ENCODE results near the gene UNC13A. TPM values are rescaled to one million over a fixed set of nuclear protein-coding genes. Genes with fewer than 3 reads are reported as not detected.

The UNC13A gene
- total RNA-seq, 2 experiments from 2014 or later: 0.08 TPM; not detected in 1

DNA sequence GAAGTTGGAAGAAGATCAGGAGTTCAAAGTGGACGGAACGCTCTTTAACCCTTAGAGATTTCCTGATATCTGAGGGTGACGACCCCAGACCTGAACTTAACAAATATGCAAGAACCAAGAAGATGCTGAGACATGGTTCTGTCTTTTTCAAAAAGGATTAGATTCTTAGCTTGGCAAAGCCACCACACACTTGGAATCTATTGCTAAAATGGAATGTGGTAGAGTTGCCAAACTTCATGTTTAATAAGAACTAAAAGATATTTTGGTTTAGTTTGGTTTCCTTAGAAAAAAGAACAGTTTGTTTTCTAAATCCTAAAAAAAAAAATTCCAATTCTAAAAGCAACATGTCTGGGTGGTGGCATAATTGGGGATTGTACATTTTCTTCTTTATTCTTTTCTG, 29.5 kb downstream of the UNC13A start:
- H3K36me3 Mint-ChIP-seq: no peaks in the 10 kb centered on the region
- H3K4me1 Mint-ChIP-seq: no peaks in the 10 kb centered on the region
- H3K27ac Mint-ChIP-seq: no peak overlapping the region
- peaks cover 15% of the 10 kb centered on the region for H3K27me3 Mint-ChIP-seq
- H3K9me3 Mint-ChIP-seq: no peaks in the 10 kb centered on the region
- no peak for DNase-seq
- H3K4me3 Mint-ChIP-seq: no peak overlapping the region

DNA sequence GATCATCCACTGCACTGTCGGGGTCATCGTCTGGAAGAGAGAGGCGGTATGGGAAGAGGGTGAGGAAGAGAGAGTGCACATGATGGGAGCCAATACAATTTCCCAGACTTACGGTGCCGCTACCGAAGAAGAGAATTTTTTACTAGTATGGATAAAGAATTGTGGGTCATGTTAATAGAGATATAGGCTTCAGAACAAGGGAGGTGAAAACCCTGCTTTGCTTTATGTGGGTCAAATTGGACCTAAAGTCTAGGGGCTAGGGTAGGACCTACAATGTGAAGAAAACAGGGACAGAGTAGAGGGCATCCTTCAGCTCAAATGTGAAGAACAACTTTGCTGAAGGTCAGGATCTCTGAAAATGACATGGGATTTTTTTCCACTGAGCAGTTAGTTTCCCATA, 29.9 kb downstream of the UNC13A start:
- no peaks in the 10 kb centered on the region for H3K36me3 Mint-ChIP-seq
- no peak overlapping the region for H3K4me3 Mint-ChIP-seq
- H3K27me3 Mint-ChIP-seq: peaks cover 15% of the 10 kb centered on the region
- no peak overlapping the region for H3K27ac Mint-ChIP-seq
- DNase-seq: no peak
- no peaks in the 10 kb centered on the region for H3K4me1 Mint-ChIP-seq
- H3K9me3 Mint-ChIP-seq: no peaks in the 10 kb centered on the region

DNA sequence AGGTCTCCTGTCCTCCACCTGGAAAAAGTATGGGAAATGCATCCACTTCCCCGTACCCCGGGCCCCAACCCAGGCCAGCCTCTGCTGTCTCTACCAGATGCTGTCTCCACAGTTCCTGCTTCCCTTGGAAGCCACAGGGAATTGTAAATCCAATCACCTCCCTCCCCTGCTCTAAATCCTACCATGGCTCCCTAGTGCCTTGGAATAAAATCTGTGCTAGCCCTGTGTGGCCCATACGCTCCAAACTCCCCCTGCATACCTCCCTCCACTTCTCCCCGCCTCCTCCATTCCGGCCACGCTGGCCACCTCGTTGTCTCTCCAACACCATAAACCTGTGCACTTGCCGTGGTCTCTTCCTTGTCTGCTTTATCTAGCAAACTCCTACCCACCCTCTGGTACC, 31.2 kb downstream of the UNC13A start:
- no peak for DNase-seq
- no peak overlapping the region for H3K4me3 Mint-ChIP-seq
- H3K36me3 Mint-ChIP-seq: no peaks in the 10 kb centered on the region
- no peaks in the 10 kb centered on the region for H3K9me3 Mint-ChIP-seq
- no peaks in the 10 kb centered on the region for H3K4me1 Mint-ChIP-seq
- H3K27ac Mint-ChIP-seq: no peak overlapping the region
- H3K27me3 Mint-ChIP-seq: peaks cover 9% of the 10 kb centered on the region

DNA sequence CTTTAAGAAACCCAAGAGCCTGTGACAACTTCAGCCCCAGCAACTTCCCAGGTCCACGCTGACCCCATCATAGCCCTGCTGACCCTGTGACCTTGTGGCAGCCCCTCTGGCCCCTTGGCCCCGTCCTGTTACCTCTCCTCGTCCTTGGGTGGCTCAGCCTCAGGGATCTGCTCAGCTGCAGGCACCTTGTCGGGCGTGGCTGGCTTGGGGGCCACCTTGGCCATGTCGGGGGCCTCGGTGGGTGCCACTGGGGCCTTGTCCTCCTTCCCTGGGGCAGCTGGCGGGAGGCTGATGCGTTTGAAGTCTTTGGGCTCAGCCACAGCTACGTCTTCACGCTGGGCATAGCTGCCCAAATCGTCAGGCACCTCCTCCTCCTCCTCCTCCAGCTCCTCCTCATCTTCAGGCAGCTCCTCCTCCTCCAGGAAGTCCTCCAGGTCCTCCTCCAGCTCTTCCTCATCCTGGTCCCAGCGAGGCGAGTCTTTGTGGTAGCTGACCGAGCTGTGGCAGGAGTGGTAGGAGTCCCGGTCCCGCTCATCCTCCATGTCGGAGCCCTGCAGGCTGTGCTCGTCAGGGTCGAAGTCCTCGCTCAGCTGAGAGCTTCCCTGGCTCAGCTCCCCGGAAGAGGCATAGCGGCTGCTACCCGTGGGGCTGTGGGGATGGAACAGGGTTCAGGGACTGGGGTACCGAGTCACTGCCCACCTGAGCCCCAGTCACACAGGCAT, 32.2 kb downstream of the UNC13A start:
- no peaks in the 10 kb centered on the region for H3K4me1 Mint-ChIP-seq
- no peaks in the 10 kb centered on the region for H3K36me3 Mint-ChIP-seq
- no peak overlapping the region for H3K4me3 Mint-ChIP-seq
- DNase-seq: no peak
- H3K9me3 Mint-ChIP-seq: no peaks in the 10 kb centered on the region
- no peak overlapping the region for H3K27ac Mint-ChIP-seq
- peaks cover 4% of the 10 kb centered on the region for H3K27me3 Mint-ChIP-seq

DNA sequence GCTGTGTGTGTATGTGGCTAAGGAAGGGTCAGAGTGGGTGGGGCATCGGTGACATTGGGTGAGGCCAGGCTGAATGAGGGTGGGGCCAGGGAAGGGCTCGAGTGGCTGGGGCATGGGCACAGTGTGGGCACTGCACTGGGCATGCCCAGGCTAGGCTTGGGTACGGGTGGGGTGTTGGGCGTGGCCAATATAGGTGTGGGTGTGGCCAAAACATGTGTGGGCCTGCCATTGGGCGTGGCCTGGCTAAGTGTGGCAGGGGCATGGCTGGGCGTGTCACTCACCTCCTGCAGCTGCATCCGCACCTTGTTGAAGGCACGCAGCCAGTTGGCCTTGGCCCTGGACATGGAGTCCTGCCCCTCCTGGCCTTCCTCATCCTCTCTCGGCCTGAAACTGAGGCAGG, 33.2 kb downstream of the UNC13A start:
- H3K27ac Mint-ChIP-seq: no peak overlapping the region
- no peak overlapping the region for H3K4me3 Mint-ChIP-seq

DNA sequence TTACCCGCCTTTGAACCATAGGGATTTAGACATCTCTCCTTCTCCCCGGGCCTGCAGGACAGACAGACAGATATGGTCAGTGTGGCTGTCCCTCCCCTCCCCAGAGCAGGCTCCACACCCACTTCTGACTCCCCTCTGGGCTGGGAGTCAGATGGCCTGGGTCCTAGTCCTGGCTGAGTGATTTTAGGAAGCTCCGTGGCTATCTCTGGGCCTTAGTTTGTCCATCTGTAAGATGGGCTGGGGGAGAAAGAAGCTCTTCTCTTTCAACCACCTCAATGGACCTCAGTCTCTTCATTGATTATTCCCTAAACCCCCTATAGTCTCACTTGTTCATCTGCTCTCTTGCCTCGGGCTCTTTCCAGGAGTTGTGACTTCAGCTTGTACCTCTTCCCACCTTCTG, 35.5 kb downstream of the UNC13A start:
- H3K36me3 Mint-ChIP-seq: no peaks in the 10 kb centered on the region
- H3K27ac Mint-ChIP-seq: no peak overlapping the region
- H3K4me1 Mint-ChIP-seq: no peaks in the 10 kb centered on the region
- no peak overlapping the region for H3K4me3 Mint-ChIP-seq
- no peak for DNase-seq
- peaks cover 8% of the 10 kb centered on the region for H3K27me3 Mint-ChIP-seq
- H3K9me3 Mint-ChIP-seq: no peaks in the 10 kb centered on the region

More for the DNA sequence above, 33.2 kb downstream of the UNC13A start:
- H3K36me3 Mint-ChIP-seq: no peaks in the 10 kb centered on the region
- H3K27me3 Mint-ChIP-seq: peaks cover 4% of the 10 kb centered on the region
- no peak for DNase-seq
- no peaks in the 10 kb centered on the region for H3K4me1 Mint-ChIP-seq
- no peaks in the 10 kb centered on the region for H3K9me3 Mint-ChIP-seq

DNA sequence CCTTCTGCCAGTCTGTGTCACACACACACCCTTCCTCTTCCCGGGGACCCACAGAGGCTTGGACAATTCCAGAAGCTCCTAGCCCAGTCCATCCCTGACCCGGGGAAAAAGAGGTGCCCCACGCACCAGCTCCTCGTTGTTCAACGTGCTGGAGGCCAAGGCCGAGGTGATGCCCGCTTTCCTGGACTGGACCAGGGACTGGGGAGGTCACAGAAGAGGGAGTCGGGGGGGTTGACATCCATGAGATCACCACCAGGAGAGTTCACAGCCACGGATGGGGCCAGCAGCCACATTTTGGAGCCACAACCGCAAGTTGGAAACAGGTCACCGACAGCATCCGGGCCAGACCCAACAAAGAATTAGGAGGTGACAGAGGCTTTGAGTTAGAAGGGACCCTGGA, 39.4 kb downstream of the UNC13A start:
- Mint-ChIP-seq H3K36me3 (no peaks in the 10 kb centered on the region), H3K27ac (no peak overlapping the region), H3K9me3 (no peaks in the 10 kb centered on the region), H3K4me1 (no peaks in the 10 kb centered on the region), H3K4me3 (no peak overlapping the region), H3K27me3 (peaks cover 12% of the 10 kb centered on the region)
- DNase-seq: no peak

DNA sequence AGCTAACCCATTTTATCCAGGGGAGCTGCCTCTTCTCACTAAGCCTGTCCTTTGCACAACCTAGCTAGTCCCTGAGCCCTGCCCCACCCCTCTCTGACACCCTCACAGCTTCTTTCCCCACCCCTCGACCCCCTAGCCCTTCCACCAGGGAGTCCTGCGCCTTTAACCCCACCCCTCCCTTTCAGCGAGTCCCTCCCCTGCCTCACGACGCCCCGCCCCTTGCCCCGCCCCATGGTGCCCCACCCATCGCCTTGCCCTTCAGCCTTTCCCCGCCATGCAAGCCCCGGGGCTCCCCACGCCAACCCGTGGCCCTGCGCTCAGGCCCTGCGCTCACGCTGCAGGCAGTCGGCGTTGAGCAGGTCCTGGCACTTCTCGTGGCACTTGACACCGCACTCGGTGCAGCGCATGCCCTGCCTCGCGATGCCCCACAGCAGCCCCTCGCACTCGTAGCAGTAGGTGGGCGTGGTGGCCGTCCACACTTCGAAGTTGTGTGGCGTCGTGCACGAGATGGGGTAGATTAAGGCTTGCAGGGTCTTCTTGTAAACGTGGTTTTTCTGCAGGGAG, 40.0 kb downstream of the UNC13A start:
- Mint-ChIP-seq H3K27me3 (peaks cover 17% of the 10 kb centered on the region), H3K4me1 (no peaks in the 10 kb centered on the region), H3K9me3 (no peaks in the 10 kb centered on the region), H3K4me3 (no peak overlapping the region), H3K36me3 (no peaks in the 10 kb centered on the region), H3K27ac (no peak overlapping the region)
- DNase-seq: no peak

DNA sequence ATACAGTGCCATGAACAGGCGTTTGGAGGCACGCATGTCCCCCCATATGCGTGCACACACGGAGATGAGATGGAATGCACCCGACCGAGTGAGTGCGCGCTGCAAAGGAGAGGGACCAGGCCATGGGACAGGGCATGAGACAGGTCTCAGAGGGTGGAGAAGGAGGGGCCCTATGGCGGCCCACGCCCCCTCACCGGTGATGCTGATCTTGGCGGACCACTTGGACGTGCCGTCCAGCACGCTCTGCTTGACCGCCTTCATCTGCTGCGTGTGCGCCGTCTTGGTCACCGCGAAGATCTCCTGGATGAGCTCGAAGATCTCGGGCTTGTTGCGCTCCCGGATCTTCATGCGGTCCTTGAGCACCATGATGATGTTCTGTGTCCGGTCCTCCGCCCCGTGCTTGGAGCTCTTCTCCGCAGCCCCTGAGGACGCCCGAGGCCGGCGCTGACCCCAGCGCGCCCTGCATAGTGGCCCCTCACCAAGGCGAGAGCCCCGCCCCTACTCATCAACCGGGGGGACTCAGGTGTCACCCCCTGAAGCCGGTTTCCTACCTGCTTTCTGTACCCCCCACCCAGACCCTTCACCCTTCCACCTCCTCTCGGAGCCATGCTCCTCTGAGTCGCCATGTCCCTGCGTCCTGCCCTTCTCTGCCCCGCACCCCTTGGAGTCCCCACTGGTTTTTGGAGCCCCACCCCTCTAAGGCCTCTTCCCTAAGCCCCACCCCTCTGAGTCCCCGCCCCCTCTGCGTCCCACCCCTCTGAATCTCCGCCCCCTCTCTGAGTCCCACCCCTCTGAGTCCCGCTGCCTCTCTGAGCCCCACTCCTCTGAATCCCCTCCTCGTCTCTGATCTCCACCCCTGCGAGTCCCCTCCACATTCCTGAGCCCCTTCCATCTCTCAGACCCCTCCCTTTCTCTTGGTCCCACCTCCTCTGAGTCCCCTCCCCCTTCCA, 40.8 kb downstream of the UNC13A start:
- Mint-ChIP-seq H3K27ac (no peak overlapping the region), H3K27me3 (peaks cover 17% of the 10 kb centered on the region), H3K4me1 (no peaks in the 10 kb centered on the region), H3K36me3 (no peaks in the 10 kb centered on the region), H3K4me3 (no peak overlapping the region), H3K9me3 (no peaks in the 10 kb centered on the region)
- DNase-seq: no peak

DNA sequence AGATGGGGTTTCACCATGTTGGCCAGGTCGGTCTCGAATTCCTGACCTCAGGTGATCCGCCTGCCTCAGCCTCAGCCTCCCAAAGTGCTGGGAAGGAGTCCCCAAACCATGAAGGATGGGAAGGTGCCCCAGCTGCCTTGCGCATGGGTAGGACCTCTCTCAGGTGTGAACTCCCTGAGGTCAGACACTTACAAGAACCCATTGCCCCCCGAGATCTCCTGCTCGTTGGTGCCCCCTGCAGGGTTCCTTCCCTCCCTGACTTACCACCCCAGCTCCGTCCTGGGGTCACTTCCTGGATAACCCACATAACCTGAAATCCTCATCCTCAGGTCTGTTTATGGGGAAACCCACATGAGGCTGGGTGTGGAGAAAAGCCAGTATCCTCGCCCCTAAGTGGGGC, 41.7 kb downstream of the UNC13A start:
- no peak overlapping the region for H3K4me3 Mint-ChIP-seq
- no peaks in the 10 kb centered on the region for H3K4me1 Mint-ChIP-seq

DNA sequence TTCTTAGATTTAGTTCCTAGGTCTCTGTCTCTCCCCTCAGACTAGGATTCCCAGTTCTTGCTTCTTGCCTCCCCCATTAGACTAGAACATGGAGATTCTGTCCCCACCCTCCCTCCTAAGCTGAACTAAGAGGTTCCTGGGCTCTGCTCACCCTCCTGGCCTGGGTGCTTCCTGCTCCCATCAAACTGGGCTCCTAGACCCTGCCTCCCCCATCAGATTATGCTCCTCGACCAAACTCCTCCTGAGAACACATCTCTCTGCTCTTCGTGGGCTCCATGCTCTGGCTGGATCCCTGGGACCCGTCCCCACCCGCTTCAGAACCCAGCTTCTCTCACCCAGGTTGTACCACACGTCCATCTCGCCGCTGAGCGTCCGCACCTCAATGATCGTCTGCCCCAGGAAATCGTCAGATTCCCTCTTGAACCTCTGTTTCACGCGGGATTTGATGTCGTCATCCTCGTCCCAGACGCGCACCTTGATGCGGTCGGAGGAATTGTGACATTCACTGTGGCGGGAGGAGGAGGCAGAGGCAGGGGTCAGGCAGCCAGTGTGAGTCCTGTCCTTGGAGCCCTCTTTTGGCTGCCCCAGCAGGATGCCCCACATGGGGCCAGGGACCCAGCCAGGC, 42.7 kb downstream of the UNC13A start:
- no peak overlapping the region for H3K4me3 Mint-ChIP-seq
- no peaks in the 10 kb centered on the region for H3K4me1 Mint-ChIP-seq
- no peak overlapping the region for H3K27ac Mint-ChIP-seq
- no peaks in the 10 kb centered on the region for H3K9me3 Mint-ChIP-seq
- H3K27me3 Mint-ChIP-seq: peaks cover 17% of the 10 kb centered on the region
- no peaks in the 10 kb centered on the region for H3K36me3 Mint-ChIP-seq
- DNase-seq: no peak

More for the DNA sequence above, 41.7 kb downstream of the UNC13A start:
- Mint-ChIP-seq H3K9me3 (no peaks in the 10 kb centered on the region), H3K27ac (no peak overlapping the region), H3K36me3 (no peaks in the 10 kb centered on the region), H3K27me3 (peaks cover 17% of the 10 kb centered on the region)
- DNase-seq: no peak

DNA sequence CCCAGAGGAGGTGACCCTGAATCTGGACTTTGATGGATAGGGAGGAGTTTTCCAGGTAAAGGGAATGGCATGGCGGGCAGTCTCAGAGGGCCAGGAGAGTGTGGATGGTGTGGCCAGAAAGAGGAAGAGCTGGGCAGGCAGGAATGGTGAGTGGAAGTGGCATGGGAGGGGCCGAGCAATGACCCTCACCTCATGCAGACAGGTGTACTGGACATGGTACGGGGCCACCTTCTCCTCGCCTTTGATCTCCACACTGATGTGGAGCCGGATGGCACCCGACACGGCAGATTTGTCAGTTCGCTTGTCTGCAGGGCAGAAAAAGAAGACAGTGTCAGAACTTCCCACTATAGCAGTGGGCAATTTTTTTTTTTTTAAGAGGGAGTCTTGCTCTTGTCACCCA, 45.5 kb downstream of the UNC13A start:
- no peaks in the 10 kb centered on the region for H3K4me1 Mint-ChIP-seq

DNA sequence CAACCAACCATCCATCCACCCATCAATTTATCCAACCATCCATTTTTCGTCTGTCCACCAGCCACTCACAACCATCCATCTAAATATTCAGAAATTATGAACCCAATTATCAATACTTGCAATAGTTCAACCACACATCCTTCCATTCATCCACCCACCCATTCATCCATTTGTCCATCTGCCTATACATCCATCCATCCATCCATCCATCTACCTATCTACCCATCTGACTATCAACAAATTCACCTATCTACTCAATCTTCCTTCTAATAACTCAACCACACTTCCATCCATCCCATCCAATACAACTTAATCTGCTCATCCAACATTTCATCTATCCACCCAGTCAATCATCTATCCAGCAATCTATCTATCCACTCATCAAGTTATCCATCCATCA, 46.3 kb downstream of the UNC13A start:
- DNase-seq: no peak
- Mint-ChIP-seq H3K4me1 (no peaks in the 10 kb centered on the region), H3K27me3 (peaks cover 22% of the 10 kb centered on the region), H3K4me3 (no peak overlapping the region), H3K27ac (no peak overlapping the region), H3K36me3 (no peaks in the 10 kb centered on the region), H3K9me3 (no peaks in the 10 kb centered on the region)

More for the DNA sequence above, 45.5 kb downstream of the UNC13A start:
- Mint-ChIP-seq H3K27ac (no peak overlapping the region), H3K9me3 (no peaks in the 10 kb centered on the region), H3K4me3 (no peak overlapping the region), H3K27me3 (peaks cover 22% of the 10 kb centered on the region), H3K36me3 (no peaks in the 10 kb centered on the region)
- no peak for DNase-seq

DNA sequence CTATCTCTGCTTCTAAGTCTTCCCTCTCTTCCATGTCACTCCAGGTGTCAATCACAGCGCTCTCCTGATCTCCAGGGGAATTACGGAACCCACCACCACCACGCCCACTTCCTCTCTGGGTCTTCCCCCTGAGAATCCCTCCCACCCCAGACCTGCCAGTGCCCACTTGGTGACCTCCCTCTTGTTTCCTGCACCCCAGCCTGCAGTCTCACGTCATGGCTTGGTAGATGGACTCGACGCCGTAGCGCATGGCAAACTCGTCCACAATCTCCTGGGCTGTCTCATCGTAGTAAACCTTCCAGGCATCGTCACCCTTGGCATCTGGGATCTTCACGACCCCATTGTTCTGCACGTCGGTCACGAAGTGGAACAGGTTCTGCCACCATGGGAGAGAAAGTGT, 47.0 kb downstream of the UNC13A start:
- H3K27me3 Mint-ChIP-seq: peaks cover 27% of the 10 kb centered on the region
- H3K9me3 Mint-ChIP-seq: no peaks in the 10 kb centered on the region
- no peak overlapping the region for H3K27ac Mint-ChIP-seq
- no peaks in the 10 kb centered on the region for H3K4me1 Mint-ChIP-seq
- DNase-seq: no peak
- H3K4me3 Mint-ChIP-seq: no peak overlapping the region
- no peaks in the 10 kb centered on the region for H3K36me3 Mint-ChIP-seq

DNA sequence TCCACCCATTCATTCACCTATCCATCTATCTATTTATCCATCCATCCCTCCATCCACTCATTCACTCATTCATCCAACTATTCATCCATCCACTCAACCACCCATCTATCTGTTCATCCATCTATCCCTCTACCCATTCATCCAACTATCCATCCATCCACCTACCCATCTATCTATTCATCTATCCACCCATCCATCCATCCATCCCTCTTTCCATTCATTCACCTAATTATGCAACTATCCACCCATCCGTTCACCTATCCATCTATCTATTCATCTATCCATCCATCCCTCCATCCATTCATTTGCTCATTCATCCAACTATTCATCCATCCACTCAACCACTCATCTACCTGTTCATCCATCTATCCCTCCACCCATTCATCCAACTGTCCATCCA, 54.5 kb downstream of the UNC13A start:
- Mint-ChIP-seq H3K4me3 (no peak overlapping the region), H3K27ac (no peak overlapping the region), H3K27me3 (peaks cover 5% of the 10 kb centered on the region), H3K4me1 (no peaks in the 10 kb centered on the region), H3K9me3 (no peaks in the 10 kb centered on the region), H3K36me3 (no peaks in the 10 kb centered on the region)
- no peak for DNase-seq
